NCI-H1417 treated with DMSO at 0.1 percent for 48 hours (cell line): Measurements from ENCODE around the gene GPC5.
"Not testable (repeated sequence)": the region's sequence is repeated elsewhere in the genome, so short reads cannot be mapped to it uniquely, and the experiment has no call there.

Experiments used
- DNase-seq: peaks from one replicate; lab custom pipeline; 2025; lab: John Stamatoyannopoulos, UW

GPC5 gene

DNA sequence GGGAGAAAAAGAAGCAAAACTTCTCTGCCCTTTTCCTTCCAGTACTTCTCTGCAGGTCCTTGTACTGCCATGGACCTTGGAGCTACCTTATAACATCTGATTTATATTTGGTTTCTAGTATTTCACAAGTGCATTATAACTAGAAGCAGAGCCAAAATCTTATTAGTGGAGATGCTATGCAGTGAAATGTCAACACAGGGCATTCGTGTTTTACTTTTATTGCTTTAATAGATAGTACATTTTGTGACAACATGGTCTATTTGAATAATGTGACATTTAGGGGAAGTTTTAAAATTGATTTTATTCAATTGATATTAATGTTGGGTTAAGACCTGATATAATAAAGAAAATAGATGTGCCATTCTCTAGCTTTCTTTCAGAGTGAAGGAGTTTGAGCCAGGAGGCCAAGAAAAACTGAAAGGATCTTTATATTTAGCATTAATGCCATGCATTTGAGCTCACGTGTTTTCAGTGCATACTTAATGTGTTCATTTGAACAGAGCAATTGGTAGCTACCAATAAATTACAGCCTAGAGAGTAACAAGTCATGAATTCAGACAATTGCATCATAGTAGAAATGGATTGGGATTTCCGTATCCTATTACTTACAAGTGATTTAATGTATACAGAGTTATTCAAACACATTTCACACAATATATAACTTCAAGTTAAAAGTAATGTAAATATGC is 863.8 kb downstream of the GPC5 start:
- no peak for DNase-seq

GRCh38 chr13:92265408-92265807 is 867.0 kb downstream of the GPC5 start:
- no peak for DNase-seq

DNA sequence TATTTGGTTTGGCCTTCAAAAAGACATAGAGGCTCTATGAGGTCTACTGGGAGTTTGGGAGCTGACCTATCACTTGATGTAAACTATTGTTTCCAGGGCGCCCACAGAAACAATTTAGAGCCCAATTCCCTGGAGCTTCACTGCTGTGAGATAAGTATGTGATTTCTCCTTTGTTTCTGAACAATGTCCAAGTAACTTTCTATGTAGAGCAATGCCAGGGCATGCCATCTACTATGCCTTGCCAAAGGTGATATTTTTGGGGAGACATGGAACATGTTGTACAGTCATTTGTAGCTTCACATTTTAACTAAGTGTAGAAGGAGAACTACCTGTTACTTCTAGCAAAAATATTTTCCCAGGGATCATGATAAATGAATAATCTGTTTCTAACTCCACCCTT is 872.6 kb downstream of the GPC5 start:
- DNase-seq = no peak

DNA sequence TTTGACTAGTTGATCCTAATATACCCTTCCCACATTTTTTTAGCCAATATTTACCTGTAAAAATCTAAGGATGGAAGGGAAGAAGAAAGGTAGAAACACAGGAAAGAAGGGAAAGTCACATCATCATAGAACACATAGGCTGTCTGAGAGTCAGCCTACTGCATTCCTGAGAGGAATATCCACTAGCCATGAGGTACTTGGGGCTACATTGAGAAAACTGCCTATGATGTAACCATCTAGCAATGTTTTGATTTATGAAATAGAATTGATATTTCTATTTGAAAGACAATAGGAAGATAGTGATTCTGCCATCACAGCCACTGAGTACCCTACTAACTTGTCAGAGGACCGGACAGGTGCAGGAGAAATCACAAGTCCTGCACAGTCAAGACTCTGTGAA is 873.8 kb downstream of the GPC5 start:
- no peak for DNase-seq

DNA sequence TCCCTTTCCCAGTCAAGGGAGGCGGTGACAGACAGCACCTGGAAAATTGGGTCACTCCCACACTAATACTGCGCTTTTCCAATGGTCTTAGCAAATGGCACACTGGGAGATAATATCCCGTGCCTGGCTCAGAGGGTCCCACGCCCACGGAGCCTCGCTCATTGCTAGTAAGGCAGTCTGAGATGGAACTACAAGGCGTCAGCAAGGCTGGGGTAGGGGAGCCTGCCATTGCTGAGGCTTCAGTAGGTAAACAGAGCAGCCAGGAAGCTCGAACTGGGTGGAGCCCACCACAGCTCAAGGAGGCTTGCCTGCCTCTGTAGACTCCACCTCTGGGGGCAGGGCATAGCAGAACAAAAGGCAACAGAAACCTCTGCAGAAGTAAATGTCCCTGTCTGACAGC is 882.6 kb downstream of the GPC5 start:
- DNase-seq = not testable (repeated sequence)

DNA sequence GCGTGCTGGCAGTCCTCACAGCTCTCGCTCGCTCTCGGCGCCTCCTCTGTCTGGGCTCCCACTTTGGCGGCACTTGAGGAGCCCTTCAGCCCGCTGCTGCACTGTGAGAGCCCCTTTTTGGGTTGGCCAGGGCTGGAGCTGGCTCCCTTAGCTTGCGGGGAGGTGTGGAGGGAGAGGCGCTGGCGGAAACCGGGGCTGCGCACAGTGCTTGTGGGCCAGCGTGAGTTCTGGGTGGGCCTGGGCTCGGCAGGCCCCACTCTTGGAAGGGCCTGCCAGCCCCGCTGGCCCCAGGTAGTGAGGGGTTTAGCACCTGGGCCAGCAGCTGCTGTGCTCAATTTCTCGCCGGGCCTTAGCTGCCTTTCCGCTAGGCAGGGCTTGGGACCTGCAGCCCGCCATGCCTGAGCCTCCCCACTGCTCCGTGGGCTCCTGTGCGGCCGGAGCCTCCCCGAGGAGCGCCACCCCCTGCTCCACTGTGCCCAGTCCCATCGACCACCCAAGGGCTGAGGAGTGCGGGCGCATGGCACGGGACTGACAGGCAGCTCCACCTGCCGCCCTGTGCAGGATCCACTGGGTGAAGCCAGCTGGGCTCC is 892.4 kb downstream of the GPC5 start:
- not testable (repeated sequence) for DNase-seq

DNA sequence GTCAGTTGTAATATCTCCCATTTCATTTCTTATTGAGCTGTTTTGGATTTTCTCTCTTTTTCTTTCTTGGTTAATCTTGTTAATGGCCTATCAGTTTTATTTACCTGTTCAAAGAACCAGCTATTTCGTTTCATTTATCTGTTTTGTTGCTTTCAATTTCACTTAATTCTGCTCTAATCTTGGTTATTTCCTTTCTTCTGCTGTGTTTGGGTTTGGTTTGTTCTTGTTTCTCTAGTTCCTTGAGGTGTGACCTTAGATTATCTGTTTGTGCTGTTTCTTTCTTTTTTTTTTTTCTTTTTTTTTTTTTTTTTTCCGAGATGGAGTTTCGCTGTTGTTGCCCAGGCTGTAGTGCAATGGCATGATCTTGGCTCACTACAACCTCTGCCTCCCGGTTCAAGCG is 896.1 kb downstream of the GPC5 start:
- not testable (repeated sequence) for DNase-seq

DNA sequence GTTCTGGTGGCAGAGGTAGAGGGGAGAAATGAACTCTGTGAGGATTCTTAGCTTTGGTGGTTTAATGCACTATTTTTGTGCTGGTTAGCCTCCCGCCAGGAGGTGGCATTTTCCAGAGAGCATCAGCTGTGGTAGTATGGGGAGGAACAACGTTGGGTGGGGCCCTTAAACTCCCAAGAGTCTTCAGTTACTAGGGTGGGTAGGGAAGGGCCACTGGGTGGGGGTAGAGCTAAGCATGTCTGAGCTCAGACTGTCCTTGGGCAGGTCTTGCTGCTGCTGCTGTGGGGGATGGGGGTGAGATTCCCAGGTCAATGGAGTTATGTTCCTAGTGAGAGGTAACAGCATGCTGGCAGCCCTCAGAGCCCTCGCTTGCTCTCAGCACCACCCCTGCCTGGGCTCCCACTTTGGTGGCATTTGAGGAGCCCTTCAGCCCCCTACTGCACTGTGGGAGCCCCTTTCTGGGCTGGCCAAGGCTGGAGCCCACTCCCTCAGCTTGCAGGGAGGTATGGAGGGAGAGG is 897.8 kb downstream of the GPC5 start:
- DNase-seq = not testable (repeated sequence)

DNA sequence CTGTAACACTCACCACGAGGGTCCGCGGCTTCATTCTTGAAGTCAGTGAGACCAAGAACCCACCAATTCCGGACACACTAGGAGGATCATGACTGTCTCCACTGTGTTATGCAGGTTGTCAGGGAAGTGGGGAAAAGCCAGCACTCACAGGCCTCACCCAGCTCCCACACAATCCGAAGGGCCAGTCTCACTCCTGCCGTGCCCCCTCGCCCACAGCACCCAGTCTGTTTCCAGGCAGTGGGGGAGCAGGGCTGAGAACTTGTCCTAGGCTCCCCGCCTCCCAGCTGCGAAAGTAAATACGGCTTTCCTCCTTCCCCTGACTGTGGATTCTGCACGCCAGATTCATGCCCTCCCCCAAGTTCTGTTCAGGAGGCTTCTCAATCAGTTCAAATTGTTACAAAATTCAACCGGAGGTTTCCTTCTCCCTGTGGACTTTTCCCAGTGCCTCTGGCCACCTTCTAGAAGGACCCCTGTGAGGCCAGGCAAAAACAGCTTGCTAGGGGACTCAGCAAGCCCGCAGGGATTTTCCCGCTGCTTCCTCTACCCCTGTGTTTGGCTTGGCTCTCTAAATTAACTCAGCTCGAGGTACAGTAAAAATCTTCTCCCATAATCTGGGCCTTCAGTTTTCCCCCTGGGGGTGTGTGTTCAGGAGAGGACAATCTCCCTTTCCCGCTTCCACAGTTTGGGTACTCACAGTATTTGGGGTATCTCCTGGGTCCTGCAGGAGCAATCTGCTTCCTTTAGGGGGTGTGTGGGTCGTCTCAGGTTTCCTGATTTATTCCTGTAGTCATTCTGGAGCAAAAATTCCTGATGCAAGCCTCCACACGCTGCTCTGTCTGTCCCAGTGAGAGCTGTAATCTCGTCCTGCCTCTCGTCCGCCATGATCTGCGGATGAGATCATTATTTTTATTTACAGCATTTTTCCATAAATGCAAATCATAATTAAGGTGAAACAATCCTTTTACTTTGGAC is 899.8 kb downstream of the GPC5 start:
- no peak for DNase-seq

DNA sequence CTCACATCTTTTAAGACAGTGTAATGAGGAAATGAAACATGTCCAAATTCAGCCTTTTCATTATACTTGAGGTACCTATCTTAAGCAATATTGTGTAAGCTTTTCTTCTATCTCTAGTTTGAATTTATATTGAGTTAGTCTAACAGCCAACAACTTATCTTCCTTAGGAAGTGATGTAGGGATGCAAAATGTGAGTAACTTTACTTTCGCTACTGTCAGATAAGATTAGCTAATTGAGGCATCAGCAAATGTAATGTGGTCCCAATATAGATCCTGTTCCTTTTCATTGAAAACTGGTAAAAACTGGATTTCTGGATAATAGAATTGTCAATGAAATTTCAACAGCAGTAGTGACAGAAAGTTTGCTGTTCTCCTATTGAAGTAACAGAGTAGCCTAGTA is 902.2 kb downstream of the GPC5 start:
- DNase-seq = no peak

DNA sequence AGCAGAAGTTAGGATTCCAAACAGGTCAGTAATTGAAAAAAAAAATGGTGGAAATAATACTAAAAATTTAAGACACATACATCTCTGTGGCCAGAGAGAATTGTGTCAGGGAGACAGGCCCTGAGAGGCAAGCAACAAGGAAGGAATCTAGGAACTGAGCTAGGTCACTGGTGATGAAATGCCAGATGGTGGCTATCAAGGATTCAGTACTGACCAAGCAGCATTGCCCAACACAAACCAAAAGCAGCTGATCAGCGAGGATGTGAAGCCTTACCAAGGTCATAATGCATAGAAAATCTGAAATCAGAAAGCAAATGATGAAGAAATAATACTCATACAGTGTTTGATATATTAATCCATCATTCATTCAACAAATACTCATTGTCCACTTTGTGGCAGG is 905.0 kb downstream of the GPC5 start:
- DNase-seq = no peak

DNA sequence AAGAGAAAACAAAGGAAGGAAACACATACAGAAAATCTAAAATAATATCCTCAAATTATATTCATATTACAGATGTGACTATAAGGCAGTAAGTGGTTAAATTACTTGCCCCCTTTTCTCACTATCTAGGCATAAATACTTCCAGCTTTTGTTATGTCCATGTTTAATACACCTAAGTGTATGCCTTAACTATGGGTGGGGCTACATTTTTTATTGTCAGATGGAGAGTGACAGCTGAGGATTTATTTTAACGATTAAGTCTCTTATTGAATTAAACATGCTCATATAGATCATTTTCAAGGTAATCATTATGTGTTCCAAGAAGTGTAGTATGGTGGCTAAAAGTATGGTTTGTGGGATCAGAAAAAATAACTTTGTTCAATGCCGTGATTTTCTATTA is 909.3 kb downstream of the GPC5 start:
- no peak for DNase-seq

GRCh38 chr13:92312823-92313222 is 914.4 kb downstream of the GPC5 start:
- no peak for DNase-seq

DNA sequence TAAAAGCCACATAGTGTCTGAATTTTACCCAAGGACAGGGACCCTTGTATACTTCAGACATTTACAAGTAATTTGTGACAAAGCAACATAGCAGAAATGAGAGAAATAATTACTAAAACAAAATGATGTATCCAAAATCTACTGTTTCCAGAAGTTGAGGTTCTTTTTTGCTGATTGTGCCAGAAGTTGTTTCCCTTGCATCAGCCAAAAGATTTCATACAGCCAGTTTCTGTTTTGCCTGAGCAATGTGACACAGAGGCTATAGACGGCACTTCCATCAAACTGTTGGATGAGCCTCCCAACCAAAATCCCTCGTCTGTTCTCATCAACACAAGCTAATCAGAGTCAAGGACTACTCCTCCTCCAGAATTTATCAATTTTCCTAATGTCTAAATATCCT is 915.0 kb downstream of the GPC5 start:
- no peak for DNase-seq

DNA sequence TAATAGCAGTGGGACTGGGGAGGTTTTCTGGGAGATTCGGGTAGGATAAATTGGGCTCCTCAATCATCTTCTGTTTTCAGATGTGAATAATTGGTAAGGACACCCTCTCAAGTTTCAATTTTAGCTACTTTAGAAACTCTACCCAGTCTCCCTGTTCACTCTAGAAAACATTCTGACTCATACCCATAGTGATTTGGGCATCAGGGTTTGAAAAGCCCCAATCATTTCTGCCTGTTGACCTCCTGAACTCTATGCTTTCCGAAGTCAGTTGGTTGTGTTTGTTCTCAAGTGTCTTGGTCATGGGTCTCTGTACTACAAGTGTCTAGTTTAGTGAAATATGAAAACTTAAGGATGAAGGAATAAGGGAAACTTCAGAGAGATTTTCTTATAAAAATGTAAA is 916.8 kb downstream of the GPC5 start:
- no peak for DNase-seq

DNA sequence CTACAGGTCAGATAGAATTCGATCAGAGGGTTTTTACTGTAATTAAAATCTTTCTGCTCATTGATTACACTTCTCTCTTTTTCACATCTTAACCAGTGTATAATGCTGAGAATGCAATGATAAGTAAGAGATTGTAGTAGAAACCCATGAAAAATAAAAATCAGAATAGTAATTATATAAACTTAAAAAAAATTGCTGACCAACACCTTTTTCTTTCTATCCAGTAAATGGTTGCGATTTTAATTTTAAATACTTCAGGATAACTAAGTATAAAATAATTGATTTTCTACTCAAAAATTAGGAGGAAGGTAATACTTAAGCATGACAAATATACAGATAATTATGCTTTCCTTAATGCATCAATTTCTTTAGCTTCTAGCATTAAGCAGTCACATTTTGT is 917.6 kb downstream of the GPC5 start:
- DNase-seq = no peak

GRCh38 chr13:92317066-92317465 is 918.6 kb downstream of the GPC5 start:
- no peak for DNase-seq

- DNase-seq = no peak
These were observed 921.9 kb downstream of the GPC5 start for GRCh38 chr13:92320323-92320722.

DNA sequence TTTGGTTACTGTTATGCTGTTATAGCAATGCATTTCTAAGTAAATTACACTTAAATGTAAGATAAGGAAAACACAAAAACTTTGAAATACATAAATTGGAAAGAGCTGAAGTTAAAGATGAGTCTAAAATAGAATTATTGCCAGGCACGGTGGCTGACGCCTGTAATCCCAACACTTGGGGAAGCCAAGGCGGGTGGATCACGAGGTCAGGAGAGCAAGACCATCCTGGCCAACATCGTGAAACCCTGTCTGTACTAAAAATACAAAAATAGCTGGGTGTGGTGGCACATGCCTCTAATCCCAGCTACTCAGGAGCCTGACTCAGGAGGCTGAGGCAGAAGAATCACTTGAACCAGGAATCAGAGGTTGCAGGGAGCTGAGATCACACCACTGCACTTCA is 922.8 kb downstream of the GPC5 start:
- no peak for DNase-seq

- no peak for DNase-seq
These were observed 947.2 kb downstream of the GPC5 start for GRCh38 chr13:92345627-92346026.

GRCh38 chr13:92346046-92346445 is 947.6 kb downstream of the GPC5 start:
- DNase-seq = no peak

- no peak for DNase-seq
These were observed 956.2 kb downstream of the GPC5 start for GRCh38 chr13:92354583-92354982.

DNA sequence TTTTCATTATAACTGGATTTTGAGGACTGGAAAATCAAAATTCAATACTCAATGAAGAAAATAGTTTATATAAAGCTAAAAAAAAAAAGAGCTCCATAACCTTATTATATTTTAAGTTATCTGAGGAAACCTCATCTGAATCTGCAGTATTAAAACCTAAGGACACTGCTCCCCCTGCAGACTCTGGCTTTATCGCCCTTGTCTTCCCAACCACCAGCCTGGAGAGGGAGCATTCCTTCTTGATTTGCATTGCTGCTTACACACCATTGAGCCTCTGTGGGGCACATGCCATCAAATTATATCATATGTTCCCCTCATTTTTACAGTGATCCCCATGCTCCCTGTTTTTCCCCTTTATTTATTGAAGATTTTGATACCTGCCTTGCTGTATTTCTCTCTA is 956.8 kb downstream of the GPC5 start:
- DNase-seq = no peak
